ENCODE data around the gene DCAF11. TPM values are rescaled to one million over a fixed set of nuclear protein-coding genes. Genes with fewer than 3 reads are reported as not detected.

DCAF11 gene
- total and polyA plus RNA-seq, 2 of the 13 experiments (the other 11 are each of a cell fraction or from before 2014, with no cell fraction given), result 150 to 257 TPM

- TF ChIP-seq ARID2 (CRISPR knock-in tag; IDR thresholded peaks at IDR 0.05; ENCODE audit: borderline replicate concordance), result peak; percentile 7; the same call in 1 of the 2 replicates
- TF ChIP-seq HIVEP1 (CRISPR knock-in tag; IDR thresholded peaks at IDR 0.05), result peak; percentile 69
- no peak; the same call in 1 of the 2 replicates for TF ChIP-seq BORCS8-MEF2B (CRISPR knock-in tag; IDR thresholded peaks at IDR 0.05)
- TF ChIP-seq, protein P1, sequence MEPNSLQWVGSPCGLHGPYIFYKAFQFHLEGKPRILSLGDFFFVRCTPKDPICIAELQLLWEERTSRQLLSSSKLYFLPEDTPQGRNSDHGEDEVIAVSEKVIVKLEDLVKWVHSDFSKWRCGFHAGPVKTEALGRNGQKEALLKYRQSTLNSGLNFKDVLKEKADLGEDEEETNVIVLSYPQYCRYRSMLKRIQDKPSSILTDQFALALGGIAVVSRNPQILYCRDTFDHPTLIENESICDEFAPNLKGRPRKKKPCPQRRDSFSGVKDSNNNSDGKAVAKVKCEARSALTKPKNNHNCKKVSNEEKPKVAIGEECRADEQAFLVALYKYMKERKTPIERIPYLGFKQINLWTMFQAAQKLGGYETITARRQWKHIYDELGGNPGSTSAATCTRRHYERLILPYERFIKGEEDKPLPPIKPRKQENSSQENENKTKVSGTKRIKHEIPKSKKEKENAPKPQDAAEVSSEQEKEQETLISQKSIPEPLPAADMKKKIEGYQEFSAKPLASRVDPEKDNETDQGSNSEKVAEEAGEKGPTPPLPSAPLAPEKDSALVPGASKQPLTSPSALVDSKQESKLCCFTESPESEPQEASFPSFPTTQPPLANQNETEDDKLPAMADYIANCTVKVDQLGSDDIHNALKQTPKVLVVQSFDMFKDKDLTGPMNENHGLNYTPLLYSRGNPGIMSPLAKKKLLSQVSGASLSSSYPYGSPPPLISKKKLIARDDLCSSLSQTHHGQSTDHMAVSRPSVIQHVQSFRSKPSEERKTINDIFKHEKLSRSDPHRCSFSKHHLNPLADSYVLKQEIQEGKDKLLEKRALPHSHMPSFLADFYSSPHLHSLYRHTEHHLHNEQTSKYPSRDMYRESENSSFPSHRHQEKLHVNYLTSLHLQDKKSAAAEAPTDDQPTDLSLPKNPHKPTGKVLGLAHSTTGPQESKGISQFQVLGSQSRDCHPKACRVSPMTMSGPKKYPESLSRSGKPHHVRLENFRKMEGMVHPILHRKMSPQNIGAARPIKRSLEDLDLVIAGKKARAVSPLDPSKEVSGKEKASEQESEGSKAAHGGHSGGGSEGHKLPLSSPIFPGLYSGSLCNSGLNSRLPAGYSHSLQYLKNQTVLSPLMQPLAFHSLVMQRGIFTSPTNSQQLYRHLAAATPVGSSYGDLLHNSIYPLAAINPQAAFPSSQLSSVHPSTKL (CRISPR knock-in tag; IDR thresholded peaks at IDR 0.05), result no peak
- TF ChIP-seq TBP (CRISPR knock-in tag; IDR thresholded peaks at IDR 0.05), result 0 out of 2 replicates have a peak, but pooled peaks have one; percentile 86
- TF ChIP-seq EED (CRISPR knock-in tag; IDR thresholded peaks at IDR 0.05), result peak; percentile 92
- TF ChIP-seq NFKB2 (CRISPR knock-in tag; IDR thresholded peaks at IDR 0.05; ENCODE audit: borderline replicate concordance), result peak; percentile 62; the same call in 1 of the 2 replicates
- TF ChIP-seq ZBTB8A (CRISPR knock-in tag; IDR thresholded peaks at IDR 0.05; ENCODE audit: borderline replicate concordance, low read depth), result no peak; the same call in 1 of the 2 replicates
- peak; percentile 87; the same call in 1 of the 2 replicates for TF ChIP-seq KLF13 (CRISPR knock-in tag; IDR thresholded peaks at IDR 0.05)
- peak; percentile 3; the same call in 1 of the 2 replicates for TF ChIP-seq YEATS4 (CRISPR knock-in tag; IDR thresholded peaks at IDR 0.05; ENCODE audit: borderline replicate concordance)
- TF ChIP-seq SCMH1 (CRISPR knock-in tag; IDR thresholded peaks at IDR 0.05; ENCODE audit: borderline replicate concordance), result no peak
- TF ChIP-seq THAP11 (CRISPR knock-in tag; IDR thresholded peaks at IDR 0.05), result no peak
- TF ChIP-seq, protein P2, sequence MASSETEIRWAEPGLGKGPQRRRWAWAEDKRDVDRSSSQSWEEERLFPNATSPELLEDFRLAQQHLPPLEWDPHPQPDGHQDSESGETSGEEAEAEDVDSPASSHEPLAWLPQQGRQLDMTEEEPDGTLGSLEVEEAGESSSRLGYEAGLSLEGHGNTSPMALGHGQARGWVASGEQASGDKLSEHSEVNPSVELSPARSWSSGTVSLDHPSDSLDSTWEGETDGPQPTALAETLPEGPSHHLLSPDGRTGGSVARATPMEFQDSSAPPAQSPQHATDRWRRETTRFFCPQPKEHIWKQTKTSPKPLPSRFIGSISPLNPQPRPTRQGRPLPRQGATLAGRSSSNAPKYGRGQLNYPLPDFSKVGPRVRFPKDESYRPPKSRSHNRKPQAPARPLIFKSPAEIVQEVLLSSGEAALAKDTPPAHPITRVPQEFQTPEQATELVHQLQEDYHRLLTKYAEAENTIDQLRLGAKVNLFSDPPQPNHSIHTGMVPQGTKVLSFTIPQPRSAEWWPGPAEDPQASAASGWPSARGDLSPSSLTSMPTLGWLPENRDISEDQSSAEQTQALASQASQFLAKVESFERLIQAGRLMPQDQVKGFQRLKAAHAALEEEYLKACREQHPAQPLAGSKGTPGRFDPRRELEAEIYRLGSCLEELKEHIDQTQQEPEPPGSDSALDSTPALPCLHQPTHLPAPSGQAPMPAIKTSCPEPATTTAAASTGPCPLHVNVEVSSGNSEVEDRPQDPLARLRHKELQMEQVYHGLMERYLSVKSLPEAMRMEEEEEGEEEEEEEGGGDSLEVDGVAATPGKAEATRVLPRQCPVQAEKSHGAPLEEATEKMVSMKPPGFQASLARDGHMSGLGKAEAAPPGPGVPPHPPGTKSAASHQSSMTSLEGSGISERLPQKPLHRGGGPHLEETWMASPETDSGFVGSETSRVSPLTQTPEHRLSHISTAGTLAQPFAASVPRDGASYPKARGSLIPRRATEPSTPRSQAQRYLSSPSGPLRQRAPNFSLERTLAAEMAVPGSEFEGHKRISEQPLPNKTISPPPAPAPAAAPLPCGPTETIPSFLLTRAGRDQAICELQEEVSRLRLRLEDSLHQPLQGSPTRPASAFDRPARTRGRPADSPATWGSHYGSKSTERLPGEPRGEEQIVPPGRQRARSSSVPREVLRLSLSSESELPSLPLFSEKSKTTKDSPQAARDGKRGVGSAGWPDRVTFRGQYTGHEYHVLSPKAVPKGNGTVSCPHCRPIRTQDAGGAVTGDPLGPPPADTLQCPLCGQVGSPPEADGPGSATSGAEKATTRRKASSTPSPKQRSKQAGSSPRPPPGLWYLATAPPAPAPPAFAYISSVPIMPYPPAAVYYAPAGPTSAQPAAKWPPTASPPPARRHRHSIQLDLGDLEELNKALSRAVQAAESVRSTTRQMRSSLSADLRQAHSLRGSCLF (CRISPR knock-in tag; IDR thresholded peaks at IDR 0.05; ENCODE audit: borderline replicate concordance), result no peak
- no peak for TF ChIP-seq ZFP82 (CRISPR knock-in tag; IDR thresholded peaks at IDR 0.05; ENCODE audit: borderline replicate concordance)
- TF ChIP-seq NCOA2 (CRISPR knock-in tag; IDR thresholded peaks at IDR 0.05), result peak; percentile 4; the same call in 1 of the 2 replicates
- peak; percentile 85 for TF ChIP-seq ZFY (CRISPR knock-in tag; IDR thresholded peaks at IDR 0.05)
- TF ChIP-seq, protein P3, sequence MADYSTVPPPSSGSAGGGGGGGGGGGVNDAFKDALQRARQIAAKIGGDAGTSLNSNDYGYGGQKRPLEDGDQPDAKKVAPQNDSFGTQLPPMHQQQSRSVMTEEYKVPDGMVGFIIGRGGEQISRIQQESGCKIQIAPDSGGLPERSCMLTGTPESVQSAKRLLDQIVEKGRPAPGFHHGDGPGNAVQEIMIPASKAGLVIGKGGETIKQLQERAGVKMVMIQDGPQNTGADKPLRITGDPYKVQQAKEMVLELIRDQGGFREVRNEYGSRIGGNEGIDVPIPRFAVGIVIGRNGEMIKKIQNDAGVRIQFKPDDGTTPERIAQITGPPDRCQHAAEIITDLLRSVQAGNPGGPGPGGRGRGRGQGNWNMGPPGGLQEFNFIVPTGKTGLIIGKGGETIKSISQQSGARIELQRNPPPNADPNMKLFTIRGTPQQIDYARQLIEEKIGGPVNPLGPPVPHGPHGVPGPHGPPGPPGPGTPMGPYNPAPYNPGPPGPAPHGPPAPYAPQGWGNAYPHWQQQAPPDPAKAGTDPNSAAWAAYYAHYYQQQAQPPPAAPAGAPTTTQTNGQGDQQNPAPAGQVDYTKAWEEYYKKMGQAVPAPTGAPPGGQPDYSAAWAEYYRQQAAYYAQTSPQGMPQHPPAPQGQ (CRISPR knock-in tag; IDR thresholded peaks at IDR 0.05; ENCODE audit: borderline replicate concordance), result 0 out of 2 replicates have a peak, but pooled peaks have one; percentile 8
- 0 out of 2 replicates have a peak, but pooled peaks have one; percentile 29 for TF ChIP-seq SMAD1 (CRISPR knock-in tag; IDR thresholded peaks at IDR 0.05; ENCODE audit: borderline replicate concordance, low read depth)
These were observed 33.3 kb downstream of the DCAF11 start (continued) for GRCh38 chr14:24147761-24148428.
